Left ventricle myocardium inferior (tissue), 1 donor: Measurements from ENCODE around the gene S100A12. TPM values are rescaled to one million over a fixed set of nuclear protein-coding genes. Genes with fewer than 3 reads are reported as not detected.

ENCODE experiments used
- DNase-seq: peaks from one replicate; pipeline ENCODE4 v3.0.0-alpha.2; 2020
- H3K27ac ChIP-seq: fragments of 200-600 bp; replicated peaks from 2 replicates; pipeline ENCODE4 v1.8.0; 2021
- H3K27me3 ChIP-seq: fragments of 200-600 bp; 2 replicates; pipeline ENCODE4 v1.8.0; 2021; ENCODE audit warnings: low read depth
- H3K36me3 ChIP-seq: fragments of 200-600 bp; 2 replicates; pipeline ENCODE4 v1.8.0; 2021
- H3K4me1 ChIP-seq: fragments of 200-600 bp; 2 replicates; pipeline ENCODE4 v1.8.0; 2021
- H3K4me3 ChIP-seq: fragments of 200-600 bp; 2 replicates; pipeline ENCODE4 v1.8.0; 2021; ENCODE audit warnings: mild to moderate bottlenecking, moderate library complexity
- H3K9me3 ChIP-seq: fragments of 200-600 bp; replicated peaks from 2 replicates; pipeline ENCODE4 v1.8.0; 2021
- CTCF ChIP-seq: fragments of 200-600 bp; IDR thresholded peaks from 2 replicates; pipeline ENCODE4 v1.8.0; 2021; ENCODE audit warnings: antibody characterized with exemption, mild to moderate bottlenecking, borderline replicate concordance
- intact Hi-C: fragments of 100-400 bp; cut with micrococcal nuclease; formaldehyde crosslinking; loops from one replicate; pipeline ENCODE4 v1.11.0; 2022
- total RNA-seq: library from RNA; stranded (reverse); fragmentation: NEBNext Ultra II Directional; extraction: Animal tissue kit (Norgen Biotek cat#: 25700); gene quantifications from one replicate; pipeline ENCODE4 v1.2.1, GENCODE V29; 2021
- donor health status: DM: no; HTN: yes; CAD: no; lungs with severe emphysema.

Gene S100A12
- total RNA-seq, 1 donor from 2014 or later = 2.3 TPM

- Histone ChIP-seq H3K9me3 (no peaks in the 10 kb centered on the region), H3K27ac (no peak overlapping the region), H3K4me3 (no peak overlapping the region), H3K4me1 (peaks cover 10% of the 10 kb centered on the region), H3K27me3 (peaks cover 41% of the 10 kb centered on the region), H3K36me3 (no peaks in the 10 kb centered on the region)
- no peak for DNase-seq
- intact Hi-C loops = no loop called here
- TF ChIP-seq CTCF = no peak
Observed at GRCh38 chr1:153394391-153394790, 19.0 kb upstream of the S100A12 start.

GRCh38 chr1:153393926-153394325, 18.5 kb upstream of the S100A12 start:
- no peak for TF ChIP-seq CTCF
- intact Hi-C loops = no loop called here
- no peaks in the 10 kb centered on the region for H3K36me3 ChIP-seq

GRCh38 chr1:153392822-153393221, 17.4 kb upstream of the S100A12 start:
- H3K27me3 ChIP-seq = peaks cover 25% of the 10 kb centered on the region
- no peak for TF ChIP-seq CTCF
- no peak overlapping the region for H3K27ac ChIP-seq
- DNase-seq = no peak
- H3K4me1 ChIP-seq = peaks cover 10% of the 10 kb centered on the region
- intact Hi-C loops = no loop called here
- no peaks in the 10 kb centered on the region for H3K9me3 ChIP-seq
- H3K4me3 ChIP-seq = no peak overlapping the region
- H3K36me3 ChIP-seq = no peaks in the 10 kb centered on the region

More at GRCh38 chr1:153393926-153394325, 18.5 kb upstream of the S100A12 start:
- Histone ChIP-seq H3K4me3 (no peak overlapping the region), H3K9me3 (no peaks in the 10 kb centered on the region), H3K27ac (no peak overlapping the region), H3K4me1 (peaks cover 10% of the 10 kb centered on the region), H3K27me3 (peaks cover 37% of the 10 kb centered on the region)
- DNase-seq = no peak

- peaks cover 10% of the 10 kb centered on the region for H3K4me1 ChIP-seq
- intact Hi-C loops = no loop called here
- peaks cover 21% of the 10 kb centered on the region for H3K27me3 ChIP-seq
- no peaks in the 10 kb centered on the region for H3K36me3 ChIP-seq
- H3K4me3 ChIP-seq = no peak overlapping the region
- no peak overlapping the region for H3K27ac ChIP-seq
- no peak for TF ChIP-seq CTCF
- H3K9me3 ChIP-seq = no peaks in the 10 kb centered on the region
- DNase-seq = no peak
Observed at GRCh38 chr1:153392258-153392657, 16.8 kb upstream of the S100A12 start.

GRCh38 chr1:153390938-153391710, 15.7 kb upstream of the S100A12 start, which contains the start of gene S100A8:
TSS of gene S100A8 (minus strand) at chr1:153391073. CDS start at chr1:153390535, 538 bp downstream.
- Histone ChIP-seq H3K36me3 (no peaks in the 10 kb centered on the region), H3K4me3 (no peak within 1 kb of the TSS), H3K27me3 (peaks cover 10% of the 10 kb centered on the region), H3K9me3 (no peaks in the 10 kb centered on the region), H3K4me1 (peaks cover 10% of the 10 kb centered on the region), H3K27ac (no peak within 1 kb of the TSS)
- TF ChIP-seq CTCF = no peak
- peak; percentile 81 for DNase-seq
- intact Hi-C loops = no loop called here
